UCSD-AML1 (cell line): ENCODE measurements around the gene AGBL1.

Experiments
- DNase-seq: peaks from one replicate; lab custom pipeline; 2025; ENCODE audit not compliant: unreplicated experiment; lab: John Stamatoyannopoulos, UW

The AGBL1 gene

GRCh38 chr15:86316726-86317383 lies 237.2 kb downstream of the AGBL1 start:
- DNase-seq, result no peak

DNA sequence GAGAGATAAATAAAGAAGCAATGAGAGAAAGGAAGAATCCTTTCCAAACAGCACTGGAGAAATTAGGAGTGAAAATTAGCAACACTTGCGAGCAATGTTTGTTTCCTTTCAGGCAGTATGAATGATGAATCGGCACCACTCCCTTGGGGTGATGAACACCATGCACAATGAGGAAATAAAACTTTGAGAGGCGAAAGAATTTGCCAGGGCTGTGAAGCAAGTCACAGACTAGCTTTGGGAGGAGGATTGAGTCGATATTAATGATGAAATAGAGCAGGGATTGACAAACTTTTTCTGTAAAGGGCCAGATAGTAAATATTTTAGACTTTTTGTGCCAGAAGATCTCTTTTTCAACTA lies 237.7 kb downstream of the AGBL1 start:
- no peak for DNase-seq

DNA sequence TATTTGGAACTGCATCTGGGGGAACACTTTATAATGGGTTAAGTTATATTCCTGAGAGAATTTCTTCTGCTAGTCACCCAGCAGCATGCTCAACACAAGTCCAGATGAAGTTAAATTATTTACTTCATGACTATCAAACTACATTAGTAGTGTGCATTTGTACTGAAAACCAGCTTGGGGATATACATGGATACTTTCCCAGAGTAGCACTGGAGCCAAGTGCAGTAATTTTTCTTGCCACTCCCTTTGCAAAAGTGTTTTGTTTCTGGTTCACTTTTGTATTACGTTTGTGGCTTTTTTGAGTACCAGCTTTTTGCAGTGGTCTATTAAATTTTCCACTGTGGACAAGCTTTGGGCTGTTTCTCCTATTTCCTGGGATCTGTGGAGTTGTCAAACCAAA lies 243.0 kb downstream of the AGBL1 start:
- no peak for DNase-seq

- DNase-seq, result no peak
These were observed 247.7 kb downstream of the AGBL1 start for GRCh38 chr15:86327230-86327865.

DNA sequence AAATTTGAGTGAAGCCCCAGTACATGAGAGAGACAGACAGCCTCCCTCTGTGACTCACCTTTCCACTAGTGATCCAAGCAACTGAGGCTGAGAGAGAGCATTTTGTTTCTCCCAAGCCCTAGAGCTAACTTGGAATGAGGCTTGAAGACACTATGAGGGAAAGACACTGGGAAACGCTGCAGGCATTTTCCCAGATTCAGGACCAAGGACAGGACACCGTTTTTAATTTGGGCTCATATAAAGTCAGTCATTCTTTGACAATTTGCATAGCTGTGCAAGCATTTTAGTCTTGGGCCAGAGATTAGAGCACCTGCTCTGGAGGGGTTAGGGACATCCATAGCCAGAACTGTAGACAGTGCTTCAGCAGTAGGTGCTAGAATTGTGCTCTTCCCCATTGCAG lies 249.0 kb downstream of the AGBL1 start:
- no peak for DNase-seq

DNA sequence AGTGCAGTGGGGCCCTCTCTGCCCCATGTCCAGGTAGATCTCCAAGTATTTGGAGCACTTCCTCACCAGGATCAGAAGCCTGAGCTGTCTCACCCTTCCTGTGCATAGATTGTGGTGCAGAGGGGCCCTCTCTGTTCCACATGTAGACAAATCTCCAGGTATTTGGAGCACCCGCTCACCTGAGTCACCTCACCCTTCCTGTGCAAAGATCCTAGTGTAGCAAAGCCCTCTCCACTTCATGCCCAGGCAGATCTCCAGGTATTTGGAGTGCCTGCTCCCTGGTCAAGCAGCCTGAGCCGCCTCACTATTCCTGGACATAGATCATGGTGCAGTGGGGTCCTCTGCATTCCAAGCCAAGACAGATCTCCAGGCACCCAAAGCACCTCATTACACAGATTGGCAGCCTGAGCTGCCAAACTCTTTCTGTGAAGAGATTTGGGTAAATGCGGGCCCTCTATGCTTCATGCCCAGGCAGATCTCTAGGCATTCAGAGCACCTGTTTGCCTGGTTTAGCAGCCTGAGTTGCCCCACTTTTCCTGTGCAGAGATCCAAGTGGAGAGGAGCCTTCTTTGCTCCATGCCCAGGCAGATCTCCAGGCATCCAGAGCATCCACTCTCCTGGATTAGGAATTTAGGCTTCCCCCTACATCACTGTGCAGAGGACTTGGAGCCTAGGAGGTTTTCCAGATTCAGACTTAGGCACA lies 249.8 kb downstream of the AGBL1 start:
- DNase-seq, result no peak

- no peak for DNase-seq
These were observed 254.1 kb downstream of the AGBL1 start for GRCh38 chr15:86333819-86334218.

GRCh38 chr15:86336051-86336788 lies 256.5 kb downstream of the AGBL1 start:
- no peak for DNase-seq

DNA sequence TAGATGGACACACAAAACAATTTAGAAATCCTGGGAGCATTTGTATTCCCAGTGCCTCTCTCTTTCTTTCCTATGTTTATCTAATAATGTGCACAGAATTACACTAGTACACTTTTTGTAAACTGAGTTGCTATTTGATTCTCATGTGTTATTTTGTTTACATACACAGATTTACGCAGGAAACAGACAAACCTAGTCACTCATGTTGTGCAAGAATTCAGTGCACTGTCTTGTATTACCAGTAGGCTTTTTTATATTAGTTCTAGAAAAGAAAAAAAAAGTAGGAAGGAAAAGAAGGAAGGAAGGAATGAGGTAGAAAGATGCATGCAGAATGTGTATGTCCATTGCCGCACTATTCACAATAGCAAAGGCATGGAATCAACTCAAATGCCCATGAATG lies 257.4 kb downstream of the AGBL1 start:
- no peak for DNase-seq

DNA sequence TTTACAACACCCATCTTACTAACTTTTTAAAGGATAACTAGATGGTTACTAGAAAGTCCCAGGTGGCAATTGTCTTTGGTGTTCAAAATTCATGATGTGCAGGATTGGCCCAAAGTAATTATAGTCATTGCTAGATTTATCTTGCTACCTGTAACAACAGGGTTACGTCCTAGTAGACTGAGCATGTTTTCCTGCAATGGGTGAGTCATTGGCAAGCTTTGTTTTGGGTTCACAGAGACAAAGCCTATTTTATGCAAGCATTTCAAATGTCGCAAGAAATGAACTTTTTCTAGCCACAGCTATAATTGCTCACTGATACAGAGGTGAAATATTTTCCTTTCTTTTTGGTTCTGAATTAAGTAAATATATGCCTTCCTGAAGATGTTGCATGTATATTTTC lies 267.6 kb downstream of the AGBL1 start:
- no peak for DNase-seq

DNA sequence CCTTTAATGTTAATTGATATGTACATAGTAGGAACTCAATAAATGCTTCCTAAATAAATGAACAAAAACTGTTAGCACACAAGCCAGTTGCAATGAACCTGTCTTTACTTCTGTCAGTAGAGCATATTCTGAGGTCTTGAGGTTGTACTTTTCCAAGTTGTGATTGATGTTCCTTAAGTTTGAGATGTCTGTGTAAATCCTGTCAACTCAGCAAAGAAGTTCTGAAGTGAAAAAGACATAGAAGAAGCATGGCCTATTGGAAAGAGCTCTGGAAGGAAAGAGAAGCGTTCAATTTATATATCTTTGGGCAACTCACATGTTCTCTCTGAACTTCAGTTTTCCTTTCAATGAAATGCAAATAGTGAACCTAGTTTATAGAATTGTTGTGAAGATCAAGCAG lies 269.9 kb downstream of the AGBL1 start:
- no peak for DNase-seq

DNA sequence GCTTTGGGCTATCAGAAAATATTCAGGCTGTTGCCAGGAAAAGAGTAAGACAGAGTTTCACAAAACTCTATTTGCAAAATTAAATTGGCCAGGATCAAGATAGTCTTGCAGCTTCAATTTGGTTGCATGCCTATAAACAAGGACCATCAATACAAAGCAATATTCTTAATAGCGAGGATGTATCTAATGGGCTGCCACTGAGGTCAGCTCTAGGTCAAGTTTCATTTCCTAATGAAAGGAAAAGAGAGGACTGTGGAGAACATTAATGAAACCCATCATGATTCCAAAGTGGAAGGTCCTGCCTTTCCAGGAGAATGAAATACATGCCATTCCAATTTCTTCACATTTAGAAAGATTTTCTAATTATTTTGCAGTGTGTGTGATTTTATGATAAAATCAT lies 273.5 kb downstream of the AGBL1 start:
- DNase-seq, result no peak

DNA sequence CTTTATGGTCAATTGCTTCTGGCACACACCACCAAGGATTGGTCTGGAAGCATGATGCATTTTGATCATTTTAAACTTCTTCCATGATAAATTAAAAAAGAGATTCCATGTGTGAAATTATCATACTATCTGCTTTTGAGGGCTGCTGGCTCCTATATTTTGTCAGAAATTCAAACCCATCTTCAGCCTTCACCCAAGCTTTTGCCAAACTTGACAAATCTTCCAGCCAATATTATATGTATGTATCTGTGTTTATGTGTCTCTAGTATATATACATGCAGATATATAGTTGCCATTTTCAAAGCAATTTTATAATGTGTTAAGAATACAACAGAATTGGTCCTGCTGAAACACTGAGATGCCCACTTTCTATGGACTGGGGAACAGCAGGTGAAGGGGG lies 275.7 kb downstream of the AGBL1 start:
- DNase-seq, result no peak

GRCh38 chr15:86355801-86356200 lies 276.1 kb downstream of the AGBL1 start:
- no peak for DNase-seq

DNA sequence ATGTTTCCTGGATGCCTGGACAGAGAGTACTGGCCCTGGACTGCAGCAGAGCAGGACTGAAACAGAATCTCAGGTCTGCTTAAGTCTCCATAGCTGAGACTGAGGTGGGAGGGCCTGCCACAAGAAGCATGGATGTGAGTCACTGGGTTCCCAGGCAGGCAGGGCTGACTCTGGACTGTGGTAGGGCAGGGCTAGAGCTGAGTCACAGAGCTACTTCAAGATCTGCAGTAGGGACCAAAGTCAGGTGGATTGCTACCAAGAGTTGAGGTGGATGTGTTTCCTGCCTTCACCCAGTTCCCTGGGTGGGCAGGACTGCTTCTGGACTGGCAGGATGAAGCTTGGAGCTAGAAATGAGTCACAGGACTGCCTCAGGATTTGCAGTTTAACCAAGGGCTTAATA lies 282.9 kb downstream of the AGBL1 start:
- DNase-seq, result no peak

GRCh38 chr15:86373147-86373546 lies 293.5 kb downstream of the AGBL1 start:
- DNase-seq, result no peak

DNA sequence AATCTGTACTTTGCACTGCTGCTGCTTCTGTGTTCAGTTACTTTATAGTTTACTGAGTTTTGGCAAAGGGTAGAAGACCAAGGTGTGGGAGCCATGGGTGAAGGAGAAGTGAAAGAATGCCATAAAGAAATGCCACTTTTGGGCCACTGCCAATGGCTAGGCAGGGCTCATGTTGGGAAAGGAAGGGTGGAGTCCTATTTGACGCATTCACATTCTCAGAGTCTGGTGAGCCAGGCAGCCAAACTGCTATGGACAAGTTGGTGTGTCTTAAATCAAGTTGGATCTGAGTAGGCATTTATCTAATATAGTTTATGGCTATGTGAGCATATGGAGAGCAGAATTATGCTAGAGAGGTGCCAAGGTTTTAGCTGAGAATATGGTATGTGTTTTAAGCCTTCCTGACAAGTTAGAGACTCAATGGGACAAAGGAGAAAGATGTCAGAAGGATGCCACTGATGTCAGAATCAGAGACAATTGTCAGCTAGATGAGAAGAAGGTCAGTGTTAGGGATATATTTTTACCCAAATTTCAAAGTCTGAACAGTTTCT lies 296.1 kb downstream of the AGBL1 start:
- DNase-seq, result no peak

GRCh38 chr15:86377914-86378313 lies 298.2 kb downstream of the AGBL1 start:
- DNase-seq, result no peak

DNA sequence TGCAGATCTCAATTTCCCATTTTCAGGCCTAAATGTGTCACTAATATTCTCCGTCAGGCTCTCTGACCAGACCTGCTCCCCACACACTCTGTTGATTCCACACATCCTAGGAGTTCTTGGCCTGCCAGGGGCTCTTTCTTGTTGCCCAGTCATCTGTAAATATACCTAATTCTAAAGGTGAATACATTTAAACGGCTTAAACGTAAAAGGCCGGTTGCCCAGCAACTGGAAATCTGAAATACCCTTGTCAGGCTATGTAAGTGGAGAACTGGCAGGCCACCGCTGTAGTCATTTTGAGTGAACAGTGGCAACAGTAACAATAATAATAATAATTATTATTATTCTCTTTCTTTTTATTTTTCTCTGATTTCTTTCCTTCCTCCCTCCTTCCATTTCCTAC lies 302.7 kb downstream of the AGBL1 start:
- no peak for DNase-seq

DNA sequence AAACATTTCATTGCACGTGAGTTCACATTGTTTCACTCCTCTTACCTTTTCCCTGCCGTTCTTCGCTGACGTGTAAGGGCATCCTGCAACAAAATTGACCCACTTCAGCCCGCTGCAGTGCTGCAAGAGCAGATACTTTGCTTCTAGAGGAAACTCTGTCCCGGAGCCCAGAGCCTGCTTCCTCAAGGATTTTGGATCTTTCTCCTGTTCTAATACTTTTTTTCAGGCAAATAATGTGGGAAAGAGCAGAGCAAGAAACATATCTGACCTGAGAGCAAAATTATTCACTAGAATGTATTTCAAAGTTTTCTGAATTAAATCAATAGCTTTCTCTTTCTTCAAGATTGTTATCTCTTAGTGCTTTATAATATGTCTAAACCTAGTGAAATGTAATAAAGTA lies 303.9 kb downstream of the AGBL1 start:
- DNase-seq, result no peak

DNA sequence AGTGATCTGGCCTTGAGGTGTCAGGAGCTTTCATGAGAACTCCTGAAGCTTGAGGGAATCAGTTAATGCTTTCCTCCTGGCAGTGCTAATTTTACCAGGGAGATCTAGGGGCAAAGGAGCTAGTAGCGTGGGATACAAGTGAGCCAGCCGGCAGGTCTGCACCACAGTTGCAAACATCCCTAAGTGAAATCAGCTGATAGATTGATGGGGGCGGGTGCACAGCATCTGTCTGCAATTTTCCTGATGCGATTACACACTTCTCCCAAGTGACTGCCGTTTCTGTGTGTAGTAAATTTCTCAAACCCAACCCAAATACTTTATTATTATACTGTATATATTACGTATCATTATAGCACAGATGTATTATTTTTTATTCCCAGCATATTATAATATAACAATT lies 304.5 kb downstream of the AGBL1 start:
- DNase-seq, result no peak

GRCh38 chr15:86392296-86392695 lies 312.6 kb downstream of the AGBL1 start:
- DNase-seq, result no peak
